Activated naive CD8-positive, alpha-beta T cell treated with anti-CD3 and anti-CD28 coated beads for 36 hours (primary cell): ENCODE measurements around the gene CHST1. TPM values are rescaled to one million over a fixed set of nuclear protein-coding genes. Genes with fewer than 3 reads are reported as not detected.

Experiments
- DNase-seq: peaks from one replicate; pipeline ENCODE4 v3.0.0; 2021
- H3K27ac Mint-ChIP-seq: one replicate; pipeline ENCODE4 v1.8.0; 2022; ENCODE audit warnings: mild to moderate bottlenecking, moderate library complexity, mixed read lengths
- H3K27me3 Mint-ChIP-seq: one replicate; pipeline ENCODE4 v1.8.0; 2022; ENCODE audit warnings: mild to moderate bottlenecking, mixed read lengths
- H3K36me3 Mint-ChIP-seq: one replicate; pipeline ENCODE4 v1.8.0; 2021; ENCODE audit warnings: mild to moderate bottlenecking, mixed read lengths
- H3K4me1 Mint-ChIP-seq: one replicate; pipeline ENCODE4 v1.8.0; 2021; ENCODE audit warnings: mixed read lengths
- H3K4me3 Mint-ChIP-seq: one replicate; pipeline ENCODE4 v1.8.0; 2022; ENCODE audit warnings: mild to moderate bottlenecking, moderate library complexity, mixed read lengths
- H3K9me3 Mint-ChIP-seq: one replicate; pipeline ENCODE4 v1.8.0; 2022; ENCODE audit warnings: mixed read lengths
- total RNA-seq, 2 experiments: library from RNA; stranded (reverse); gene quantifications; one replicate each; pipeline ENCODE4 v1.2.3, GENCODE V29; 2021

CHST1 gene
- total RNA-seq, 2 experiments from 2014 or later, result not detected

DNA sequence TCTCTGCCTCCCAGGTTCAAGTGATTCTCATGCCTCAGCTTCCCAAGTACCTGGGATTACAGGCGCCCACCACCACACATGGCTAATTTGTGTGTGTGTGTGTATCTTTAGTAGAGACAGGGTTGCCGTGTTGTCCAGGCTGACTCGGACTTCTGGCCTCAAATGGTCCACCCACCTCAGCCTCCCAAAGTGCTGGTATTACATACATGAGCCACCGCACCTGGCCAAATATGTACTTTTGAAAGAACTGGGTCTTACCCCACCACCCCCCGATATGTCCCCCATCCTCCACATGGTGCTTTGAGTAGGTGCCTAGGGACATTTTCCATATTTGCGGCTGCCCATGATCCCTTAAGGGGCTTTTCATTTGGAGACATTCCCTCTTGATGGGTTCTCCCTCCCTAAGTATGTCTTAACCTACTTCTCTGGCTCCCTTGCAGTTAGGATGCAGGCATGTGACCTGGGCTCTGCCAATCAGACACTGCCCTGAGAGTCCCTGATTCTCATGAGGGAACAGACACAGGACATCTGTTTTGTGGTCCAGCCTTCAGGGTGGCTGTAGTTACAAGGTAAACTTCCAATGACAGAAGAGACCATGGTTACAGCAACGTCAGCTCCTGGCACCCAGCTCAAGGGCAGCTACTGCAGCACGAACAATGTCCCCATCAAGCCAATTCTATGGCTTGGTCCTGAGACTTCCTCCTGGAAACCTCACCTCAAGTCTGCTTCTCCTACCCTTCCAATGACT lies 48.4 kb downstream of the CHST1 start:
- Mint-ChIP-seq H3K36me3 (no peaks in the 10 kb centered on the region), H3K27me3 (peaks cover 28% of the 10 kb centered on the region), H3K4me1 (no peaks in the 10 kb centered on the region), H3K27ac (no peak overlapping the region), H3K9me3 (no peaks in the 10 kb centered on the region), H3K4me3 (no peak overlapping the region)
- DNase-seq, result no peak

DNA sequence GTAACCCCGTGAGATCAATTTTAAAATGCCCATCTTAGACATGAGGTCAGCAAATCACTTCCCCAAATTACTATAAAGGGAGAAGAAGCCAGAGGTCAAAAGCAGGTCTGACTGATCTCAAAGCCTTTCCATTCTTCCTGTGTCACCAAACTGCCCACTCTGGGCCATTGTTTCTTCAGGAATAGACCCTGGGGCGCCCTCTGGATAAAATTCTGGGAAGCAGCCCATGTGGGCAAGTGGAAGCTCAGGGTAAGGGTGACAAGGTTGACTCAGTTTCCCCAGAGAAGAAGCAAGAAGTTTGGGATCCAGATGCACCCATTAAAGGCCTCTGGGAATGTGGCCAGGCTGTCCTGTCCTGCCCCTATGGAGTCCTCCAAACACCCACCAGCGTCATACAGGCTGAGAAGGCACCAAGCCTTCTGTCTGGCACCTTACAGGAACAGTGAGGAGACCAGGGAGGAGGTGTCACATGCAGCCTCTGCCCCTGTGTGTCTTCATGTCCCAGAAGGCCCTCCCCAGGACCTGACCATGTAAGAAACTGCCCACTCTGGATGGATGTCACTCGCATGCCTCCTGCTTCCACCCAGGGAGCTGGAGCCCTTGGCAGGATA lies 50.1 kb downstream of the CHST1 start:
- Mint-ChIP-seq H3K4me1 (no peaks in the 10 kb centered on the region), H3K4me3 (no peak overlapping the region), H3K27me3 (peaks cover 26% of the 10 kb centered on the region), H3K9me3 (no peaks in the 10 kb centered on the region), H3K27ac (no peak overlapping the region), H3K36me3 (no peaks in the 10 kb centered on the region)
- no peak for DNase-seq

DNA sequence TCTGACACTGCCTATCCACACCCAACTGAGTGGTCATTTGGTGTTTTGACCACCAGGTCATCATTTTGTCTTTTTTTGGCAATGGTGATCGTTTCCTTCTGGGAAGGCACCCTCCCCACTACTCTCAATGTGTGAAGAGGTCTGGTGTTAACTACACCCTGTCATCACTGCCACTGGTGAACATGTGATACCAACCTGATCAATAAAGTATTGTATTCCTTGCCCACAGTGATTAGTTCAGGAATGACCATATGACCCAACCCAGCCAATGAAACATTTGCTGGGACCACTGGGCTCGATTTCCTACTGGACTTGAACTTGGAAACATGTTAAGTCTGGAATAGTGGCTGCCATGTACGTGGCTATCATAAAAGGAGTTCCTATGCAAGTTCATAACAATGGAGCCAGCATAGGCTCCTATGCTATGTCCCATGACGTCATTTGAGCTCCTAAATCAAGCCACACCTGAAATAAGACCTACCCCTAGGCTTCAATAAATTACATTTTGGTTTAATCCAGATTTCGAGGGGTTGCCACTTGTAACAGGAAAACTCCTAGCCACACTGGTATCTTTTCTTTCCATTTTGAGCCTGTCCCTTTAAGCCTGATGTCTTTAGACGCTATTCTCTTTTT lies 51.1 kb downstream of the CHST1 start:
- no peak overlapping the region for H3K4me3 Mint-ChIP-seq
- no peak for DNase-seq
- no peaks in the 10 kb centered on the region for H3K9me3 Mint-ChIP-seq
- no peaks in the 10 kb centered on the region for H3K36me3 Mint-ChIP-seq
- no peak overlapping the region for H3K27ac Mint-ChIP-seq
- H3K27me3 Mint-ChIP-seq, result peaks cover 19% of the 10 kb centered on the region
- H3K4me1 Mint-ChIP-seq, result no peaks in the 10 kb centered on the region

DNA sequence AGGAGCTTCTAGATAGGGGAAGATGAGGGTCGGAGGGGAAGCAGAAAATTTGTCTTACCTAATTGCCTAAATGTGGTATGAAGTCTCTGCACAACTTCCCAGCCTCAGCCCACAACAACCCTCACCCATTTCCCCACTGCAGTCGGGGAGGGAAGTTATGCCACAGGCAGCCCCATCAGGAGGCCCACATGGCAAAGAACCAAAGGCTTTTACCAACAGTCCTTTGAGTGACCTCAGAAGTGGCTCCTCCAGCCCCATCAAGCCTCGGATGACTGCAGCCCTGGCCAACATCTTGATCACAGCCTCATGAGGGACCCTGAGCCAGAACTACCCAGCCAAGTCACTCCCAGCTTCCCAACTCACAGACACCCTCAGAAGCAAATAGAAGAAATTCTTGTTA lies 54.8 kb downstream of the CHST1 start:
- H3K9me3 Mint-ChIP-seq, result no peaks in the 10 kb centered on the region
- DNase-seq, result no peak
- no peaks in the 10 kb centered on the region for H3K36me3 Mint-ChIP-seq
- peaks cover 11% of the 10 kb centered on the region for H3K27me3 Mint-ChIP-seq
- H3K4me1 Mint-ChIP-seq, result no peaks in the 10 kb centered on the region
- no peak overlapping the region for H3K4me3 Mint-ChIP-seq
- no peak overlapping the region for H3K27ac Mint-ChIP-seq

DNA sequence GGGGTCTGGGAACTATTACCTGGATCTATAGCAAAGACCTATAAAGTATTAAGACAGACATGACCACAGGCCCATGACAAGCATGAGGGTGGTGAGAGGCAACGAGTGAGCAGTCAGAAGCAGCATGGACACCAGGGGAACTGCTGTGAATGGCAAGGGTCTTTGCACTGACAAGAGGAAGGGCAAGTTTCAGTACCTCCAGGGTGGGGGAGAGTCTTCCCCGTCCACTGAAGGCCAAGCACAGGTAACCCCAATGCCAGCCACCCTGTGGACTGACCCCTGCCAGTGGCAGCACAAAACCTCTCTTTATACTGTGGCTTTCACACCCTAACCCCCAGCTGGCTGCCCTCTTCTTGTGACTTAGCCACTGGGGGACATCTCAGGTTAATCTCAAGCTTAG lies 55.5 kb downstream of the CHST1 start:
- no peak for DNase-seq
- no peaks in the 10 kb centered on the region for H3K9me3 Mint-ChIP-seq
- peaks cover 16% of the 10 kb centered on the region for H3K27me3 Mint-ChIP-seq
- no peak overlapping the region for H3K27ac Mint-ChIP-seq
- no peaks in the 10 kb centered on the region for H3K36me3 Mint-ChIP-seq
- no peak overlapping the region for H3K4me3 Mint-ChIP-seq
- no peaks in the 10 kb centered on the region for H3K4me1 Mint-ChIP-seq

DNA sequence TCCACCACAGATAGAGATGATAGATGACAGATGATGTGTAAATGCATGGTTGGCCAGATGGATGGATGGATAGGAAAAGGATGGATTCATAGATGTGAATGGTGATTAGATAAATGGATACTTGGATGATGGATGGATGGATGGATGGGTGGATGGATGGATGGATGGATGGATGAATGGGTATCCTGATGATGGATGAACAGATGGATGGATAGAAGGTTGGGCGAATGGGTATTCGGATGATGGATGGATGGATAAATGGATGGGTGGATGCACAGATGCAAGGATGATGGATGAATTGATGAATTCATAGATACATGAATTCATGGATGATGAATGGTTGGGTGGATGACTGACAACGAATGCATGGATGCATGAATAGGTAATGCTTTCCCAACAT lies 56.1 kb downstream of the CHST1 start:
- DNase-seq, result no peak
- no peak overlapping the region for H3K4me3 Mint-ChIP-seq
- H3K27ac Mint-ChIP-seq, result no peak overlapping the region
- no peaks in the 10 kb centered on the region for H3K36me3 Mint-ChIP-seq
- no peaks in the 10 kb centered on the region for H3K9me3 Mint-ChIP-seq
- H3K4me1 Mint-ChIP-seq, result no peaks in the 10 kb centered on the region
- H3K27me3 Mint-ChIP-seq, result peaks cover 13% of the 10 kb centered on the region

DNA sequence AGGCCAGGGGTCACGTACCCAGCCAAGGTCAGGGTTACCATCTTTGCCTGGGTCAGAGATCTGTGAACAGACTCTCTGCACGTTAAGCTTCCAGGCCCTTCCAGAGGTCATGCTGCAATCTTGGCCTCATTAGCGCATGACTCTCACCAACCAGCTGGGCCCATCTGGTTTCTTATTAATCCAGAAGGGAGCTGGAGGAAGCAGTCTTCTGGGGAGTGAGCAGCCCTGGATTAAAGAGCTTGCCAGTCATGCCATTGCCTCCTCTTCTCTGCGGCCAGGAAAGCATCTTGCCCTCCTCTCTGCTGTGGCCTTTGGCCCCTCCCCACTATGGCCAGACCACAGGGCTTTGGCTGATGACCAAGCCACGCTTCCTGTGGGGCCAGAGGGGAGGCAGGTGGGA lies 57.4 kb downstream of the CHST1 start:
- H3K36me3 Mint-ChIP-seq, result no peaks in the 10 kb centered on the region
- no peaks in the 10 kb centered on the region for H3K4me1 Mint-ChIP-seq
- H3K9me3 Mint-ChIP-seq, result no peaks in the 10 kb centered on the region
- no peak overlapping the region for H3K27ac Mint-ChIP-seq
- H3K27me3 Mint-ChIP-seq, result peaks cover 27% of the 10 kb centered on the region
- no peak overlapping the region for H3K4me3 Mint-ChIP-seq
- DNase-seq, result no peak

DNA sequence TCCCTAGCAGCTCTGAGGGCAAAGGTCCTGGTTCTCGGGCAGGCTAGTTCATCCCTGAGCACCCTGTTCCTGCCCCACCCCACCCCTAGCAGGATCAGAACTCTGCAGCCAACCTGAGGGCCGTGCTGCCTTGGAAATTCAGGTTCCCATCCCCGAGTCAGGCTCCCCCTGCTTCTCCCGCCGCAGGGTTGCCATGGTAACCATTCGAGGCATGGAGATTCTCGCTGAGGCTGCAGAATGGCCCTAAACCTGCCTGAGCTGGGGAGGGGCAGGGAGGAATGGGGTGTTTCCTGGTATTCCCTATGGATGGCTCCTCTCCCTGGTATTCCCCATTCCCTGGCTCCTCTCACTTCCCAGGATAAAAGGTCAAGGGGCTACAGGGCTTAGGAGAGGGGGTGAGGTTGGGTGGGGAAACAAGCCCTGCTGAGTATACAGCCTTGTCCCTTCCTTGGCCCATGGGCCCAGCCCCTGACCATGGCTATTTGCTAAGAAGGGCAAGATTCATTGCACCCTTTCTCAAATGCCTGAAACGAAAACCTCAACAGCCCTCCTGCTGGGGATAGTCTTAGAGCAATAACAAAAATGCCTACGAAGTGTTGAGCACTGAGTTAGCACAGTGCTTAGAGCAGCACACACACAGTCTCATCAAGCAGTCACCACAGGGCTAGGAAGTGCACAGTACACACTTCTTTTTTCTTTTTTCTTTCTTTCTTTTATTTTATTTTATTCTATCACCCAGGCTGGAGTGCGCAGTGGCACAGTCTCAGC lies 58.7 kb downstream of the CHST1 start:
- Mint-ChIP-seq H3K27ac (no peak overlapping the region), H3K4me1 (no peaks in the 10 kb centered on the region), H3K36me3 (no peaks in the 10 kb centered on the region), H3K4me3 (no peak overlapping the region), H3K9me3 (no peaks in the 10 kb centered on the region), H3K27me3 (peaks cover 33% of the 10 kb centered on the region)
- no peak for DNase-seq

DNA sequence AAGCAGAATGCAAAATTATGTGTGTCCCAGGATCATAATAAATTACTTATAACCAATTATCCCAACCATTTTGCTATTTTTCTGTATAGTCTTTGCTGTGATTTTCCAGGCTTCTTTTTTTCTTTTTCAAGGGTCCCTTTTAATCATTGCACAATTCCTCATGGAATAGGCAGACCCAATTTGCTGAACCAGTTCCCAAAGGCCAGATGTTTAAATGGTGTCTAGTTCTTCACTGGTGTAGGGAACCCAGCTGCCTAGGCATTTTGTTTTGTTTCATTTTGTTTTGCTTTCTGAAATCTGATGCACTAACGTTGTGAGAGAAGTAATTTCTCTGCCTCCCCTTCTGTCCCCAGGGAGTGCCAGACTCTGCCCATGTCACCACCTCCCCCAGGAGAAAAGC lies 60.4 kb downstream of the CHST1 start:
- Mint-ChIP-seq H3K9me3 (no peaks in the 10 kb centered on the region), H3K27me3 (peaks cover 39% of the 10 kb centered on the region), H3K4me3 (no peak overlapping the region), H3K36me3 (no peaks in the 10 kb centered on the region), H3K4me1 (no peaks in the 10 kb centered on the region), H3K27ac (no peak overlapping the region)
- no peak for DNase-seq

DNA sequence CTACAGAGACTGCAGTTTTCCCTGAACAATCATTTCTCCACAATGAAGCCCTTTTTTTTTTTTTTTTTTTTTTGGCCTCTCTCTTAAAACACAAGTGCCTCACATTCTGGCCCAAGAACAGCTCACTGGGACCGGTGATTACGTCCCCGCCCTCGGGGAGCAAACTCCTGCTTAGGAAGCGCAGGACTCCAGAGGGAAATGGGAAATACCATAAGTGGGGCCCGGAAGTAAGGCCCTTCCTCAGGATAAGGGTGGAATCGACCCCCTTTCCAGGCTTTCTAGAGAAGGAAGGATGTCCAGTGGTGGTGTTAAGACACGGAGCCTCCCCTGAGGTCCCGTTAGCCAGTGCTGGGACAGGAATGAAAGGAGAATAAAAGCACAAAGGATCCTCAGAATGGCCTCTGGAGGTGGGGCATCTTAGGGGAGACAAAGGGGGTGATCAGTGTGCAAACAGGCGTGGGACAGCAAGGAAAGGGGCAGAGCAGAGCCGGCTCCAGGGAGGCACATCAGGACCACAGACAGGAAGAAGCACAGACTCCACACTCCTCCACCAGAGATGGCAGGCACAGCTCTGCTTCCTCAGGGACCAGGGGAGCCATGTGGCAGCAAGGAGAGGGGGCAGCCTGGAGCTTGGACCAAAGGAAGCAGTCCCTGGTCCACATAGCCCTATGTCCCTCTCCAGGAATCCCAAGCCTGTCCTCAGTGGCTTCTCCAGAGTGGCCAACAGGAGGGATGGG lies 61.3 kb downstream of the CHST1 start:
- no peaks in the 10 kb centered on the region for H3K4me1 Mint-ChIP-seq
- H3K4me3 Mint-ChIP-seq, result no peak overlapping the region
- no peaks in the 10 kb centered on the region for H3K9me3 Mint-ChIP-seq
- H3K27ac Mint-ChIP-seq, result no peak overlapping the region
- no peak for DNase-seq
- H3K36me3 Mint-ChIP-seq, result no peaks in the 10 kb centered on the region
- peaks cover 39% of the 10 kb centered on the region for H3K27me3 Mint-ChIP-seq

DNA sequence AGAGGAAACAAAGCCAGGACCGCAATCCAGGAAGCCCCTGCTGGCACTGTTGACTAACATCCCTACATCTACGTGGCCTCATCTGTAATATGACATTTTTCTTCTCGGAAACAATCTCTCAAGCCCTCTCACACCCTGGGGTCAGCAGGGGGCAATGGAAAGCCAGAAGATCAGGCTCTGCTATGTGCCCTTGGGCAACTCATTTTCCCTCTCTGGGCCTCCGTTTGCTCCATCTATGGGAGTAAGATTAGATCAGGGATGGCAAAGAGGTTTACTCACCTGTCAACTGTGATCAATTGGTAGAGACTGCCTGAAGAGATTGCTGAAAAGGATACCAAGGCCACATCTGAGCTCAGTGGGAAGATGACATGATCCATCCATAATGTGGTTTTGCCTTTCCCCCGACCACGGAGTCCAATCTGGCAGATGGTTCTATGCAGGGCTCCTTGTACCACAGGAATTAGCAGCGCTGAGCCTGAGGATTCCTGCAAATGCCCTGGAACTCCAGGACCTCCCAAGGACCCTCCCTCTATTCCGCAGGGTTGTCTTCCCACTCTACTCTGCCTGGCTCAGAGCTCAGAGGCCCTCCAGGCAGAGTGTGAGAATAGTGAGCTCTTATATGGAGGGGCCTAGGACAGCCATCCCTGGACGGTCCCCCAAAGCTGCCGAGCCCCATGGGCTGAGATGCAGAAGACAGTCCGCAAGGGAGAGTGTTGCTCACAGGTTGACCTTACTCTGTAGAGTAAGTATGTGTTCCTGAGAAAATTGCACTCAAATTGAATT lies 66.1 kb downstream of the CHST1 start:
- Mint-ChIP-seq H3K36me3 (no peaks in the 10 kb centered on the region), H3K27me3 (peaks cover 32% of the 10 kb centered on the region), H3K4me1 (no peaks in the 10 kb centered on the region), H3K27ac (no peak overlapping the region), H3K4me3 (no peak overlapping the region), H3K9me3 (no peaks in the 10 kb centered on the region)
- no peak for DNase-seq
